ENCODE measurements around the gene CD300A. TPM values are rescaled to one million over a fixed set of nuclear protein-coding genes. Genes with fewer than 3 reads are reported as not detected.

Gene CD300A
- total and polyA plus RNA-seq, 4 donors, result 6.7 to 9.9 (median 8.3) TPM

DNA sequence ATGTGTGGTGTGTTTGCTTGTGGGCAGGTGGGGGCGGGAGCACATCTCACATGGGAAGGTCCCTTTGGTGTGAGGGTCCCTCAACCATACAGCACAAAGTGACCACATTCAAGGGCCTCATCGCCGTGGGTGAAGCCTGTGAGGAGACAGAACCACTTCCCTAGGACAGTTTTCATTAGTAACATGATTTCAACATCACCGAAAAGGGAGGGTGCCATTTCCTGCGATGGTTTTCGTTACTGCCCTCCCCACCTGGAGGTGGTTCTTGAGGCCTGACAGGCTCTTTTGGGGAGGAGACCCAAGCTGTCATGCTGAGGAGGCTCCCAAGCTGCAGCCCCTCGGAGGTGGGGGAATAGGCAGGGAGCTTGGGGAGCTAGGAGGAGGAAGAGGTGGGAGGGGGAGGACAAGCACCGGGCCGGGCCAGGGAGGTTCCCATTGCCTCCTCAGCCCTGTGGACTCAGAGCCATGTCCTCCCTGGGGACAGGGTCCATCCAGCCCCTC is 55.3 kb downstream of the CD300A start:
- H3K9me3 ChIP-seq (ENCODE audit: control insufficient read depth, insufficient read depth, low read length), result no peaks in the 10 kb centered on the region
- H3K27me3 ChIP-seq (ENCODE audit: control insufficient read depth, insufficient read depth, low read length), result no peaks in the 10 kb centered on the region
- no peak for DNase-seq (ENCODE audit: low read depth in 4 of 6, low spot score in 6 of 6)
- no peaks in the 10 kb centered on the region for H3K36me3 ChIP-seq (ENCODE audit: control insufficient read depth, insufficient read depth, low read length)
- no peaks in the 10 kb centered on the region for H3K4me1 ChIP-seq (ENCODE audit: control insufficient read depth, insufficient read depth, low read length)
- no peak overlapping the region for H3K27ac ChIP-seq (ENCODE audit: low read depth, low read length)
- 81% methylated on average over 4 of the region's 9 CpGs for WGBS (ENCODE audit: insufficient coverage)
- no peak overlapping the region for H3K4me3 ChIP-seq (ENCODE audit: low read depth, low read length)

DNA sequence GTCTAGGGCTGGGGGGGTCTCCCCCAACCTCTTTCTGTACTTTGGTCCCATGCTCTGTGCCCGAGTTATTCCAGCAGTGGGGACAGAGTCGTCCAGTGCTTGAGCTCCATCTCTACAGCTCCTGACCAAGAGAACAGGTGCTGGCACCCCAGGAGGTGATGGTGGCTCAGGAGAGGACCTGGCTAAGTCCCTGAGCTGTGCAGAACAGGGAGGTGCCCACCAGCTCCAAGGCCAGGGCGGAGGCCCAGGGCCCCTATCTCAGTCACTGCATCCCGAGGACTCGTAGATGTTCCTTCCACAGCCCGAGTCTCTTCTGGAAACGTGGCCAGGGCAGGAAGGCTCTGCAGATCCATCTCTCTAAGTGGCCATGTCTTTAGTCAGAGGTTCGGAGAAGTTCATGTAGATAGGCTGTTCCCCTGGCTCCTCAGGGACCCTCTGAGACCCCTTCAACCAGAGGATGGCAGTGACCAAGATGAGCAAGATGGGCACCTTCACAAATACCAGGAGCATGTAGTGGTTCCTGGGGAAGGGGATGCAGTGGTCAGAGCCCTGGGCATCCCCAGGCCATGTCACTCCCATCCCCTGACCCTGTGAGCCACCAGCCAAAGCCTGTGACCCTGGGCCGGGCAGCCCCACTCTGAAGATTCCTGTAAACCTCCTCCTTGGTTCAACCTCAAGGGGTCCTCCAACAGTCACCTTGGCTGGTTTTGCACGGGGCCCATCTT is 56.1 kb downstream of the CD300A start:
- Histone ChIP-seq H3K36me3 (ENCODE audit: control insufficient read depth, insufficient read depth, low read length) (no peaks in the 10 kb centered on the region), H3K27me3 (ENCODE audit: control insufficient read depth, insufficient read depth, low read length) (no peaks in the 10 kb centered on the region), H3K9me3 (ENCODE audit: control insufficient read depth, insufficient read depth, low read length) (no peaks in the 10 kb centered on the region), H3K27ac (ENCODE audit: low read depth, low read length) (no peak overlapping the region), H3K4me3 (ENCODE audit: low read depth, low read length) (no peak overlapping the region), H3K4me1 (ENCODE audit: control insufficient read depth, insufficient read depth, low read length) (no peaks in the 10 kb centered on the region)
- DNase-seq (ENCODE audit: low read depth in 4 of 6, low spot score in 6 of 6), result no peak
- 79% methylated on average over 10 of the region's 10 CpGs for WGBS (ENCODE audit: insufficient coverage)

DNA sequence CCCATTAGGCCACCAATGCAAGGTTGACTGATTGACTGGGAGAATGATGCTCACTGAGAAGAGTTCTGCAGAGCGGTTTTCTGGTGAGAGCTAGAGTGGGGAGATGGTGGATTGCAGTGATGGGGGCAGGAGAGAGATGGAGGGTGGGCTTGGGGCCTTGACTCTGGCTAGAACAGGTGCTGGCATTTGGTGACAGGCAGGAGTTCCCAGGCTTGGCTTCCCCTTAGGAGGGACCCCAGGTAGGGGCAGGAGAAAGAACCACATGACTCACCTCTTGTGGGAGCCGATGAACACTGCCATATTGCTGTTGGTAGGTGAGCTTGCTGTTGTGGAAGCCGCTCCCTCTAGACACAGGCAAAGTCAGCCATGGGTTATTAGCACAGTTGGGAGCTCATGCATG is 56.9 kb downstream of the CD300A start:
- 89% methylated on average over 2 of the region's 3 CpGs for WGBS (ENCODE audit: insufficient coverage)
- no peaks in the 10 kb centered on the region for H3K27me3 ChIP-seq (ENCODE audit: control insufficient read depth, insufficient read depth, low read length)
- no peak overlapping the region for H3K4me3 ChIP-seq (ENCODE audit: low read depth, low read length)
- no peak for DNase-seq (ENCODE audit: low read depth in 4 of 6, low spot score in 6 of 6)
- H3K27ac ChIP-seq (ENCODE audit: low read depth, low read length), result no peak overlapping the region
- H3K9me3 ChIP-seq (ENCODE audit: control insufficient read depth, insufficient read depth, low read length), result no peaks in the 10 kb centered on the region
- no peaks in the 10 kb centered on the region for H3K4me1 ChIP-seq (ENCODE audit: control insufficient read depth, insufficient read depth, low read length)
- H3K36me3 ChIP-seq (ENCODE audit: control insufficient read depth, insufficient read depth, low read length), result no peaks in the 10 kb centered on the region

DNA sequence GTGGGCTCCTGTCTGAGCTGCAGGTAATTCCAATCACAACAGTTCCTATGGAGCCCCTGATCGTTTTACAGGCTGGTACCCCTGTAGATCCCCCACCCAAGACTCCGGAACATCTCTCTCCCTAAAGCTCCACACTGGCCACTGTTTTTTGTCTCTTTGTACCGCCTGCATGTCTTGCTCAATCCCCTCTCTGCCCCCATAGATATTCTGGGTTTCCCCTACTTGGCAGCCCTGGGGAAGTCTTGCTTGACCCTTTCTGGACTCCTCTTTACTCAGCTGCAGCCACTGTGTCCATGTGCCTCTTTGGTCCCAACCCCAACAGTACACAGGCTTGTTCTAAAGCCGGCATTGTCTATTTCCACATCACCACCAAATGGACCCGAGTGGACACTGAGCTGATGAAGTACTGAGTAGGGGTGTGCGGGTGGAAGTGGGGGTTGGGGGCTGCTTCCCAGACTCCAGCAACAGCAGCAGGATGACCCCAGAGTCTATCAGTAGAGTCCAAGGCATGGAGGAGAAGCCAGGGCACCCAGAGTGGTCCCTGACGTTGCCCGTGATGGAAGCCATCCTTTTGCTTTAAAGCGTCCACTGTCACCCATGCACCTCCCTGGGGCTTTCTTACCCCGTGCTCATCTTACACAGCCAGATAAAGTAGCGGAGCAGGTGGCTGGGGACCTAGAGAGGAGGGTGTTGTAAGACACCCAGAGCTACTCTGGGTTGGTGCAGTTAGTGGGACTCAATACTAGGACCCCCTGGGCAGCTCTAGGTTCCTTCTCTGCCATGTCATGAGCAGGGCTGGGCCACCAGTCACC is 58.4 kb downstream of the CD300A start:
- Histone ChIP-seq H3K27me3 (ENCODE audit: control insufficient read depth, insufficient read depth, low read length) (no peaks in the 10 kb centered on the region), H3K9me3 (ENCODE audit: control insufficient read depth, insufficient read depth, low read length) (no peaks in the 10 kb centered on the region), H3K27ac (ENCODE audit: low read depth, low read length) (no peak overlapping the region), H3K4me3 (ENCODE audit: low read depth, low read length) (no peak overlapping the region), H3K4me1 (ENCODE audit: control insufficient read depth, insufficient read depth, low read length) (no peaks in the 10 kb centered on the region), H3K36me3 (ENCODE audit: control insufficient read depth, insufficient read depth, low read length) (no peaks in the 10 kb centered on the region)
- no peak for DNase-seq (ENCODE audit: low read depth in 4 of 6, low spot score in 6 of 6)
- 81% methylated on average over 4 of the region's 11 CpGs for WGBS (ENCODE audit: insufficient coverage)

DNA sequence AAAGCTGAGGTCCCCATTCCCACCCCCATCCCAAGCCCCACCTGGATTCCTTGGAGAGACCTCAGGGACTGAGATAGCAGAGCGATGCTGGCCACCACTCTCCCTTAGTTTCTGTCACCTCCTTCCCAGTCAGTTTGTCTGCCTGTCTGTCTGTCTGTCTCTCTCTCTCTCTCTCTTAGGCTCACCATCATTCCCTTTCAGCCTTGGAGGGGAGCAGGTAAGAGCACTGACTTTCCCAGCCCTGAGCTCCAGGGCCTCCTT is 59.0 kb downstream of the CD300A start:
- no peak overlapping the region for H3K4me3 ChIP-seq (ENCODE audit: low read depth, low read length)
- H3K27ac ChIP-seq (ENCODE audit: low read depth, low read length), result no peak overlapping the region
- no CpG with 5 or more reads among the region's 1 CpG for WGBS (ENCODE audit: insufficient coverage)
- no peaks in the 10 kb centered on the region for H3K9me3 ChIP-seq (ENCODE audit: control insufficient read depth, insufficient read depth, low read length)
- H3K27me3 ChIP-seq (ENCODE audit: control insufficient read depth, insufficient read depth, low read length), result no peaks in the 10 kb centered on the region
- no peaks in the 10 kb centered on the region for H3K4me1 ChIP-seq (ENCODE audit: control insufficient read depth, insufficient read depth, low read length)
- H3K36me3 ChIP-seq (ENCODE audit: control insufficient read depth, insufficient read depth, low read length), result no peaks in the 10 kb centered on the region
- no peak for DNase-seq (ENCODE audit: low read depth in 4 of 6, low spot score in 6 of 6)

DNA sequence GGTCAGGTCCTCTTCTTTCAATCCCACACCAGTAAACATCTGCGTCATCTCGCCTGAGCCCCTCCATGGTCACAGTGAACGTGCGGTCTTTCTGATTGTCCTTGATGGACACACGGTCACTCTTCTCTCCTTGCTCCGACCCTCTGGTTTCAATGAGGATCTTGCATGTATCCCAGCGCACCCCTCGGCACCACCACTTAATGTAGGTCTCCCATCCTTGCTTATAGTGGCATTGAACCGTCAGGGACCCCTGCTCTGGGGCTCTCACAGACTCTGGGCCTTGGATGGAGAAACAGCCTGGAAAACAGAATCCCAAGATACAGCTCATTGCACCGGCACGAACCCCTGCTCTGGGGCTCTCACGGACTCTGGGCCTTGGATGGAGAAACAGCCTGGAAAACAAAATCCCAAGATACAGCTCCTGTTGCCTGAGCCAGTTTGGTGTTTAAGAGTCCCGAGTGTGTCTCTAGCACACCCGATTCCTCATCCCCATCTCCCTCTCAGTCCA is 59.4 kb downstream of the CD300A start:
- Histone ChIP-seq H3K27me3 (ENCODE audit: control insufficient read depth, insufficient read depth, low read length) (no peaks in the 10 kb centered on the region), H3K9me3 (ENCODE audit: control insufficient read depth, insufficient read depth, low read length) (no peaks in the 10 kb centered on the region), H3K4me1 (ENCODE audit: control insufficient read depth, insufficient read depth, low read length) (no peaks in the 10 kb centered on the region), H3K27ac (ENCODE audit: low read depth, low read length) (no peak overlapping the region), H3K36me3 (ENCODE audit: control insufficient read depth, insufficient read depth, low read length) (no peaks in the 10 kb centered on the region), H3K4me3 (ENCODE audit: low read depth, low read length) (no peak overlapping the region)
- no peak for DNase-seq (ENCODE audit: low read depth in 4 of 6, low spot score in 6 of 6)
- WGBS (ENCODE audit: insufficient coverage), result 90% methylated on average over 14 of the region's 14 CpGs

DNA sequence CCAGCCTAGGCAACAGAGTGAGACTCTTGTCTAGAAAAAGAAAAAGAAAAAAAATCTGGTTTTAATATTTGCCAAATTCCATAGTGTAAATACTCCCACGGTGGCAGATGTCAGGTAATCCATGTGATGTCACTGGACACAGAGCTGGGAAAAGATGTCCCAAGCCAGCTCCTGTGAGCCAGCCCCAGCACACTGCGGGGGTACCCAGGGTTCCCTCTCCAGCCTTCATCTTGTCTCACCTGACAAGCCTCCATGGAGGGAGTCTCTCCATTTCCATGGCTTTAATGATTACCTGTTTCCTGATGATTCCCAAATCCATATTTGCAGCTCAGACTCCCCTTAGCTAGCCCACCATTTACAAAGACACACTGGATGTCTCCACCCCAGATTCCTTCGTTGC is 60.2 kb downstream of the CD300A start:
- H3K27me3 ChIP-seq (ENCODE audit: control insufficient read depth, insufficient read depth, low read length), result no peaks in the 10 kb centered on the region
- DNase-seq (ENCODE audit: low read depth in 4 of 6, low spot score in 6 of 6), result no peak
- 100% methylated on average over 1 of the region's 3 CpGs for WGBS (ENCODE audit: insufficient coverage)
- no peak overlapping the region for H3K4me3 ChIP-seq (ENCODE audit: low read depth, low read length)
- no peak overlapping the region for H3K27ac ChIP-seq (ENCODE audit: low read depth, low read length)
- no peaks in the 10 kb centered on the region for H3K9me3 ChIP-seq (ENCODE audit: control insufficient read depth, insufficient read depth, low read length)
- H3K4me1 ChIP-seq (ENCODE audit: control insufficient read depth, insufficient read depth, low read length), result no peaks in the 10 kb centered on the region
- H3K36me3 ChIP-seq (ENCODE audit: control insufficient read depth, insufficient read depth, low read length), result no peaks in the 10 kb centered on the region

DNA sequence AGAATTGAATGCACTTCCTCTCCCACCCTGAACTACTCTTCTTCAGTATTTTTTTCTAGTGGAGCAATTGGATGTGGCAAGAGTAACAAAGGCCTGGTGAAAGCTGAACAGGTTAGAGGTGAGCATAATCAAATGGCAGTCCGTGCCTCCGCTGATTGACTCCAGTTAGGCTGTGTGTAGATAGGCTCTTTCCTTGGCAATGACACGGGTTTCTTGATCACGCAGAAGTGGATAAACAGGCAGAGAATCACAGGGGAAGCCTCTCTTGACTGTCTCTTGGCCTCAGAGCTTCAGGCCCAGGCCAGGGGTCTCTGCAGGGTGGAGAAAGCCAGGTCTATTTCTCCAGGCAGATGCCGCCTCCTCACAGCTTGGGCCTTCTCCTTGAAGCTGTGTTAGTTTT is 60.6 kb downstream of the CD300A start:
- no peaks in the 10 kb centered on the region for H3K4me1 ChIP-seq (ENCODE audit: control insufficient read depth, insufficient read depth, low read length)
- H3K4me3 ChIP-seq (ENCODE audit: low read depth, low read length), result no peak overlapping the region
- no peak overlapping the region for H3K27ac ChIP-seq (ENCODE audit: low read depth, low read length)
- H3K27me3 ChIP-seq (ENCODE audit: control insufficient read depth, insufficient read depth, low read length), result no peaks in the 10 kb centered on the region
- DNase-seq (ENCODE audit: low read depth in 4 of 6, low spot score in 6 of 6), result no peak
- WGBS (ENCODE audit: insufficient coverage), result 90% methylated on average over 5 of the region's 5 CpGs
- H3K36me3 ChIP-seq (ENCODE audit: control insufficient read depth, insufficient read depth, low read length), result no peaks in the 10 kb centered on the region
- no peaks in the 10 kb centered on the region for H3K9me3 ChIP-seq (ENCODE audit: control insufficient read depth, insufficient read depth, low read length)

DNA sequence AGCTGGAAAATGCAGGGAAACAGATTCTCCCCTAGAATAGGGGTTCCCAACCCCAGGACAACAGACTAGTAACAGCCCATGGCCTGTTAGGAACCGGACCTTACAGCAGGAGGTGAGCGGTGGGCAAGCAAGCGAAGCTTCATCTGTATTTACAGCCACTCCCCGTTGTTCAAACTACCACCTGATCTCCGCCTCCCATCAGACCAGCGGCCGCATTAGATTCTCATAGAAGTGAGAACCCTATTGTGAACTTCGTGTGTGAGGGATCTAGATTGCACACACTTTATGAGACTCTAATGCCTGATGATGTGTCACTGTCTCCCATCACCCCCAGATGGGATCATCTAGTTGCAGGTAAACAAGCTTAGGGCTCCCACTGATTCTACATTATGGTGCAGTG is 61.3 kb downstream of the CD300A start:
- no peak overlapping the region for H3K27ac ChIP-seq (ENCODE audit: low read depth, low read length)
- WGBS (ENCODE audit: insufficient coverage), result 80% methylated on average over 3 of the region's 8 CpGs
- no peak overlapping the region for H3K4me3 ChIP-seq (ENCODE audit: low read depth, low read length)
- no peak for DNase-seq (ENCODE audit: low read depth in 4 of 6, low spot score in 6 of 6)
- no peaks in the 10 kb centered on the region for H3K36me3 ChIP-seq (ENCODE audit: control insufficient read depth, insufficient read depth, low read length)
- no peaks in the 10 kb centered on the region for H3K9me3 ChIP-seq (ENCODE audit: control insufficient read depth, insufficient read depth, low read length)
- H3K27me3 ChIP-seq (ENCODE audit: control insufficient read depth, insufficient read depth, low read length), result no peaks in the 10 kb centered on the region
- H3K4me1 ChIP-seq (ENCODE audit: control insufficient read depth, insufficient read depth, low read length), result peaks cover 2% of the 10 kb centered on the region

Data from spinal cord (tissue), 10 donors.